Measurements from ENCODE around the gene FAM47C. TPM values are rescaled to one million over a fixed set of nuclear protein-coding genes. Genes with fewer than 3 reads are reported as not detected.
"Not testable (repeated sequence)": the region's sequence is repeated elsewhere in the genome, so short reads cannot be mapped to it uniquely, and the experiment has no call there.

Gene FAM47C
- total RNA-seq, result not detected
- polyA plus RNA-seq, result not detected
- long read RNA-seq, donor 1, result 0 reads
- long read RNA-seq, donor 2, result 0 reads

DNA sequence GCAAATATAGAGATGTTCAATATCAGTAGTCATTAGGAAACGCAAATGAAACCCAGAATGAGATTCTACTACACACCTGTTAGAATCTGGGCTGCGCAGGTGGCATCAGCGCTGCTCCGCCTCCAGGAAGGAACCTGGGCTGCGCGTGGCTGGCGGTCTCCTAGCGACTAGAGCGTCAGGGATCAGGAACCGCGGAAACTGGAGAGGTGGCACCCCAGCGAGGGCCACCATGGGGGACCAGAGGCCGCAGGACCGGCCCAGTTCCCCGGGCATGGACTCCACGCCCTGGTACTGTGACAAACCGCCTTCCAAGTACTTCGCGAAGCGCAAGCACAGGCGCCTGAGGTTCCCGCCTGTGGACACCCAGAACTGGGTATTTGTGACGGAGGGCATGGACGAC lies at the start of gene FAM47C:
FAM47C (plus strand) TSS at position 185 of the 400 bp plus-strand sequence; CDS start at position 230, 45 bp downstream.
- H3K36me3 ChIP-seq (ENCODE audit: insufficient read depth in 1 of 2, low read depth in 1 of 2); ATAC-seq; DNase-seq; H3K4me1 ChIP-seq; H3K27me3 ChIP-seq (ENCODE audit: insufficient read depth in 3 of 3, low read length in 2 of 3); intact Hi-C loops (cut with DNase I); H3K27ac ChIP-seq; H3K4me3 ChIP-seq; H3K9me3 ChIP-seq: not testable (repeated sequence)
- 72 to 82% (median 72%) methylated on average over 12 to 24 of the region's 24 CpGs for WGBS, 3 donors

DNA sequence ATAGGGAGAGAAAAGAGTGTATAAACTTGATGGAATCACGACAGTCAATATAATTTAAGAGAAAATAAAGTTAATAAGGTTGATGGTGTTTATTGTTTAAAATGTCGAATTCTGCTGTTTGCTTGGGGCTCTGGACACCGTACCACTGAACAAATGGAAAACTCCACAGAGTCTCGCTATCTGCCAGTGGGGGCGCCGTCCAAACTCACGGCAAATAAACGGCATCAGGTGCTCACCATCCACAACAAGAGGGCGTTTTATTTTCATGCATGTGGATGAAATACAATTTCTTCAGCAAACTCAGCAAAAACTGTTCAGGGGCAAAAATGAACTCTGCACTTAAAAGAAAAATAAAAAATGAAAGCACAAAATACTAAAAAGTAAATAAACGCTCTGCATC lies 46.6 kb upstream of the FAM47C start:
- no peak for DNase-seq
- no peak overlapping the region for H3K4me3 ChIP-seq
- H3K36me3 ChIP-seq (ENCODE audit: insufficient read depth in 1 of 2, low read depth in 1 of 2), result no peaks in the 10 kb centered on the region
- H3K27me3 ChIP-seq (ENCODE audit: insufficient read depth in 3 of 3, low read length in 2 of 3), result peaks cover 0 to 25% (median 2%) of the 10 kb centered on the region in 3 donors
- ATAC-seq, result no peak
- TF ChIP-seq, protein P1, sequence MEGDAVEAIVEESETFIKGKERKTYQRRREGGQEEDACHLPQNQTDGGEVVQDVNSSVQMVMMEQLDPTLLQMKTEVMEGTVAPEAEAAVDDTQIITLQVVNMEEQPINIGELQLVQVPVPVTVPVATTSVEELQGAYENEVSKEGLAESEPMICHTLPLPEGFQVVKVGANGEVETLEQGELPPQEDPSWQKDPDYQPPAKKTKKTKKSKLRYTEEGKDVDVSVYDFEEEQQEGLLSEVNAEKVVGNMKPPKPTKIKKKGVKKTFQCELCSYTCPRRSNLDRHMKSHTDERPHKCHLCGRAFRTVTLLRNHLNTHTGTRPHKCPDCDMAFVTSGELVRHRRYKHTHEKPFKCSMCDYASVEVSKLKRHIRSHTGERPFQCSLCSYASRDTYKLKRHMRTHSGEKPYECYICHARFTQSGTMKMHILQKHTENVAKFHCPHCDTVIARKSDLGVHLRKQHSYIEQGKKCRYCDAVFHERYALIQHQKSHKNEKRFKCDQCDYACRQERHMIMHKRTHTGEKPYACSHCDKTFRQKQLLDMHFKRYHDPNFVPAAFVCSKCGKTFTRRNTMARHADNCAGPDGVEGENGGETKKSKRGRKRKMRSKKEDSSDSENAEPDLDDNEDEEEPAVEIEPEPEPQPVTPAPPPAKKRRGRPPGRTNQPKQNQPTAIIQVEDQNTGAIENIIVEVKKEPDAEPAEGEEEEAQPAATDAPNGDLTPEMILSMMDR (IDR thresholded peaks at IDR 0.05), result no peak
- intact Hi-C loops (cut with DNase I), result no loop called here
- H3K4me1 ChIP-seq, result no peaks in the 10 kb centered on the region
- no peaks in the 10 kb centered on the region for H3K9me3 ChIP-seq
- WGBS, 3 donors, result 47 to 64% (median 52%) methylated on average over 10 of the region's 10 CpGs
- no peak overlapping the region for H3K27ac ChIP-seq

DNA sequence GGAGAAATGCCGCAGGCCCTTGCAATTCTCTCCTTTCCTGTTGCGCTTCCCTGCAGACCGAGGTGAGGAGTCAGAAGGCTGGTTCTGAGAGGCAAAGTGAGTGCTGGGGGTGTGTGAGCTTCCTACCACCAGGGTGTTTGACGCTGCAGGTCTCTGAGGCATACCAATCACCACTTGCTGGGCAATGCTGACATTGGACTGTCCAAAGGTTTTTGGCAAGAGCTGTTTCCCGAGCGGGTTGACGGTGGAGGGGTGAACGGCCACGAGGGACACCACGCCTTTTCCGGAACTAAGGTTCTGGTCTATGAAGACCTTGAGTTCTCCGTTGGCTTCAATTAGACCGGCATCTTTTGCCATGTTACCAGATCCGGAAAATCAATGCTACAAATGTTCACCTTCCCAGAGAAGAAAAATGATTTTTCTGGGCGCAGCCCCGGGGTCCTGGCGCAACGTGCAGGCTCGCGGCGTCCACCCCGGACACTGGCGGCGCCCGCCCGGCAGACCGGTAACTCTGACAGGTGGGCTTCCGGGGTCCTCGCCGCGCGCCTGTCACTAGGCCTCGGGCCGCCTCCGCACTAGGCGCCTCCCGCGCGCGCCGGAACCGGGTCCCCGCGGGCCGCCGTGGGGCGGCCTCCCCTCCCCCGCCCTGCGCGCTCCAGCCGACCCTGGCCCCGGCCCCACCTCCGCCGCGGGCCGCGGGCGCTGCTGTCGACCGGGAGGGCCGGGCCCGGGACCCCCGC lies 44.9 kb upstream of the FAM47C start:
- Histone ChIP-seq H3K4me1 (no peaks in the 10 kb centered on the region), H3K4me3 (no peak overlapping the region), H3K27ac (no peak overlapping the region), H3K27me3 (ENCODE audit: insufficient read depth in 3 of 3, low read length in 2 of 3) (peaks cover 0 to 13% (median 0%) of the 10 kb centered on the region in 3 donors), H3K9me3 (no peaks in the 10 kb centered on the region), H3K36me3 (ENCODE audit: insufficient read depth in 1 of 2, low read depth in 1 of 2) (no peaks in the 10 kb centered on the region)
- intact Hi-C loops (cut with DNase I), result no loop called here
- ATAC-seq (no peak), DNase-seq (no peak)
- 26 to 50% (median 31%) methylated on average over 23 to 49 of the region's 63 CpGs for WGBS, 3 donors
- TF ChIP-seq, protein P1 (IDR thresholded peaks at IDR 0.05), result no peak

DNA sequence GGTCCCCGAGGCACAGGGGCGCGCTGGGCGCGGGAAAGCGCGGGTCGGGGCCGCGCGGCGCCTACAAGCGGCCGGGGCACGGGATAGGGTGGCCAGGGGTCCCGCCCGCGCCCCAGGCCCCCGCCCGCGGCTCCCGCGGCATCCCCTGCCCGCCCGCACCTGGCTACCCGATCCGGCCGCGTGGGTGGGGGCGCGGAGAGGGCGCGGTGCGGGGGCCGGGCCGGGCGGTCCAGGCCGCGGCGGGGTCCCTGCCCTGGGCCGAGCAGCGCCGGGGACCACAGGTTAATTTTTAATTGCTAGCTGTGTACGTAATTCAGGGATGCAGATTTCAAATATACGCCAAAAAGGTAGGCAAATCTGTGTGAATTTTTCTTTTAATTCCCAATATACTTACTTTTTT lies 44.3 kb upstream of the FAM47C start:
- H3K4me3 ChIP-seq, result no peak overlapping the region
- H3K9me3 ChIP-seq, result no peaks in the 10 kb centered on the region
- no peak for ATAC-seq
- H3K36me3 ChIP-seq (ENCODE audit: insufficient read depth in 1 of 2, low read depth in 1 of 2), result no peaks in the 10 kb centered on the region
- no peaks in the 10 kb centered on the region for H3K4me1 ChIP-seq
- intact Hi-C loops (cut with DNase I), result no loop called here
- H3K27ac ChIP-seq, result no peak overlapping the region
- TF ChIP-seq, protein P1 (IDR thresholded peaks at IDR 0.05), result no peak
- peaks cover 0 to 7% (median 0%) of the 10 kb centered on the region in 3 donors for H3K27me3 ChIP-seq (ENCODE audit: insufficient read depth in 3 of 3, low read length in 2 of 3)
- DNase-seq, result no peak
- WGBS, 3 donors, result 34 to 51% (median 36%) methylated on average over 8 to 42 of the region's 45 CpGs

DNA sequence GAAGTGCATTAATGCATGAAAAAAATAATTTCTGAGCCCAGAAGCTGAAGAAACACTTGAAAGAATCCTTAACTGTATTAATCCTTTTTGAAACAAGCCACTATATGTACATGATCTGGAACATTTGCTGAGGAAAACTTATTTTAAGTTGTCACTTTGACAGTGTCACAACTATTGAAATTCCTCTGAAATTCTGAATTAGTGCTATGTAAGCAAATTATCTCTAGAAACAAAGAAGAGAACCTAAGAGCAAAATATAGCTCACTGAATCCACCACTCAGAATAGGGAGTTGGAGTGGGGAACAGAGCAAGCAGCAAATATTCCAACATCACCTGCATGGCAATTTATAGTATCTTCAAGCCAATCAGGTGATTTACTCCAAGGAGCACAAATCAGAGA lies 34.6 kb upstream of the FAM47C start:
- Histone ChIP-seq H3K4me1 (no peaks in the 10 kb centered on the region), H3K9me3 (no peaks in the 10 kb centered on the region), H3K36me3 (ENCODE audit: insufficient read depth in 1 of 2, low read depth in 1 of 2) (no peaks in the 10 kb centered on the region), H3K27me3 (ENCODE audit: insufficient read depth in 3 of 3, low read length in 2 of 3) (peaks cover 0 to 10% (median 0%) of the 10 kb centered on the region in 3 donors), H3K4me3 (no peak overlapping the region), H3K27ac (no peak overlapping the region)
- TF ChIP-seq, protein P1 (IDR thresholded peaks at IDR 0.05), result no peak
- no peak for DNase-seq
- no peak for ATAC-seq
- intact Hi-C loops (cut with DNase I), result no loop called here

All from psoas muscle (tissue), 8 donors.